COLO668 (cell line): ENCODE measurements around the gene JADE2.
"Not testable (repeated sequence)": the region's sequence is repeated elsewhere in the genome, so short reads cannot be mapped to it uniquely, and the experiment has no call there.

Source experiments
- DNase-seq: peaks from one replicate; lab custom pipeline; 2025; ENCODE audit not compliant: unreplicated experiment; lab: John Stamatoyannopoulos, UW

JADE2 gene

DNA sequence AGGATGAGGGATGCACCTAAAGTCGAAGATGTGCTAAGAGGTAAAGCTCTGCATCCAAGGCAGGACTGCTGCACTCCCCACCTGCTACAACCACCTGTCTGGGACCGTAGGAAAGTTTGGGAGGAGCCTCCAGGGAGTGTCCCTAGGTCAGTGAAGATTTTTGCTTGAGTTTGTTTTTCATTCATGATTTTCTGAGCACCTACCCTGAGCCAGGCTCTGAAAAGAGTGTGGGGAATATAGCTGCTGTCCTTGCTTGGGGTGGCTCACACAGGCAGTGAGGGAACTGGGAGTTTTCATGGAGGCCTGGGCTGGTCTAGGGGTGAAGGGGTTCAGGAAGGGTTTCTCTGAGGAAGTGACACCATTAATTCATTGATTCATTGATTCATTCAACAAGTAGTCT lies 58.3 kb downstream of the JADE2 start:
- DNase-seq, result no peak

DNA sequence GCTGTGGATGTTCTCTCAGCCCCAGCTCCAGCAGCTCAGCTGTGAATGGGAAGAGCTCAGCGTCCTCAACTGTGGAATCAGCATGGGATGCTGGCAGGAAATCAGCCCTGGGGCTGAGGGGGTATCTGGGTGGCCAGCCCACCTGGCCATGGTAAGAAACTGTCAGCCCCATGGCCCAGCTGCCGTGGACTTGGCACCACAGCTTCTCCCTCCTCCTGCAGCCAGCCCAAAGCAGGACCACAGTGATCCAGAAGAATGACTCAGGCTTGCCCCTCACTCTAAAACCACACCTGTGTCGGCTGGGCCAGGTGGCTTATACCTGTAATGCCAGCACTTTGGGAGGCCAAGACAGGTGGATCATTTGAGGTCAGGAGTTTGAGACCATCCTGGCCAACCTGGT lies 59.2 kb downstream of the JADE2 start:
- no peak for DNase-seq

DNA sequence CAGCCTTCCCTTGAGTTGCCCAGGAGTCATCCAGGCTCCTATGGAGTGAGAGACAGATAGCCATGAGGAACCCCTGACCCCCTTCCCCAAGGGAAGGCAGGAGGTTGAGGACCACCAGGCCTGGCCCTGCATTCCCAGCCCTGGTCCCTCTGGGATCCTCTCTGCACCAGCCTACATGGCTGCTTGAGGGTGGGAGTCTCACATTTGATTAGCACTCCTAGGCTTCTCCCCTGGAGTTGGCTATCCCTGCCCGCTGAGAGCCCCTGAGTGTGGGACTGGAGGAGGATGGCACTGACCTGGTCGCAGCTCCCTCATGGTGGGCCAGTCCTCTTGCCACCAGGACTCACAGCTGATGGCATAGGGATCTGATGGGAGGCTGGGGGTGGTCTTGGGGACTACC lies 60.5 kb downstream of the JADE2 start:
- DNase-seq, result no peak

DNA sequence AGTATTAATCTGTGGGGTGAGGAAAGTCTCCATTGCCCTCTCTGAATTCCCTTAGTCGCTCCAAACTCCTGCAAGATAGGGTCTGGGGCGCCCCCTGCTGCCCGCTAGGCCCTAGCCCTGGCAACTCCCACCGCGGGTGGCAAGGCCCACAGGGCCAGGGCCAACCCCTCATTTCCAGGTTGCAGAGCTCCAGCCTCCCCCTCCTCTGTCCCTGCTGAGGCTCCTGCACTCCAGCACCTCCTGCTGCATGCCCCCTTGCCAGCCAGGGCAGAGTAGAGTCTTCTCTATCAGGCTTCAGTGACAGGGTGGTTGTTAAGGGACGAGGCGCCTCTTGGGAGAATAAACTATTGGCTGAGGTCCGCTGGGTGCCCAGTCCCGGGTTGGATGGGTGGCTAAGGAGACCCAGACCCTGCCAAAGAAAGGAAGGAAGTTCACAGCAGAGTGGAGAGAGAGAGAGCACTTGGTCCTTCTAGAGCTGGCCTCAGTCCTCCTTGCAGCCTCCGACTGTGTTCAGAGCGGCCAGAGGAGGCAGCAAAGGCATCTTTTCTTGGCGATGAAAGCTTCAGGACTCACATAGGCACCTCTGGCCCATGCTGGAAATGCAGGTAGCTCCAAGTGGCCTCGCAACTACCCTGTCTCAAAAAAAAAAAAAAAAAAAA lies 61.5 kb downstream of the JADE2 start:
- peak; percentile 66 for DNase-seq

DNA sequence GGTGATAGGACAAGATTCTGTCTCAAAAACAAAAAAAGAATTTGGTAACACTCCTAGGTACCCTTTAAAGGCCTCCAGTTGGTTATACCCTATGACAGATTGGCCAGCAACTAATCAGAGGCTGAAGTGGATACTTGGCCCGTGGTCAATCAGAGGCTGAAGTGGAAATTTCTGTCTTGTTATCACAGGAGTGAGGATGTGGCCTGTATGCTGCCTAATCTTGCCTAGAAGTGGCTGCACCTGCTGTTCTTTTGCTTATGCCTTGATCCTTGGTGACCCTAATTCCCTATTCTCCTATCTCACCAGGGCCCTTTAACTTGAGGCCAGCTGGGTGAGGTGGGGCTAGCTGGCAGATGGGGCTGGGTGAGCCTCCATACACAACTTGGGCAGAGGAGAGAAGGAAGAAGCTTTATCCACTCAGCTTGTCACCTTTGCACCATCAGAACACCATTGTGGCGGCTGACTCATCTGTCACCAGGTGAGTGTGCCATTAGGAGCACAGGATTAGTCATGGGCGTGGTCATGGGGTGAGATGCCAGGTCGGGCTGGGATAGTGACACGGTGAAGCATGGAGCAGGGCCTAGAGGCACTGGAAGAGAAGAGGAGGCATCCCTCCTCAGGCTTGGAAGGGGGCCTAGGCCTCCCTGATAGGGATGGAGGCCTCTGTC lies 65.7 kb downstream of the JADE2 start:
- peak; percentile 38 for DNase-seq

DNA sequence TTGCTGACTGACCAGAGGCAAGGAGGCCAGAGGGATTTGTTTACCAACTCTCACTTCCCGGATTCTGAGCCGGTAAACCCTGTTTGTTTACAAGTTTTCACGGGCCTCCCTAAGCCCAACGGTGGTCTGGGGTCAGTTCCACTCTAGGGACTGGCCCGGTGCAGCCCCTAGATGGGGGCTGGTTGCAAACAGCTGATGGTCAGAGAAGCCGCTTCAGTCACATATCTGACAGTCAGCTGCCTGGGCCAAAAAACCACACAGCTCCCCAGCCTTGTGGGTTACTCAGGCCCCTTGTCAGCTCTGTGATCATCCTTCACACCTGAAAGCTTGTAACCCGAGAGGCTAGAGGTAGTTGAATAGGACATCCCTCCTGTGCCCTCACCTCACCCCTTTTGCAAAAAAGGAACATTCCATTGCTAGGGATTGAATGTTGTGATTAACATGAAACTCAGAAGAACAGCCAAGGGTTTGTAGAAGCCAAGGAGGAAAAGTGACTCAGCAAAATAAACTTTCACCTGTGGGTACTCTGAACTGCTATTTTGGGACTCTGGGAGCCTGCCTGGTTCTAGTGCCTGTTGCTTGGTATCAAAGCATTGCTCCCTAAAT lies 66.8 kb downstream of the JADE2 start:
- peak; percentile 9 for DNase-seq

DNA sequence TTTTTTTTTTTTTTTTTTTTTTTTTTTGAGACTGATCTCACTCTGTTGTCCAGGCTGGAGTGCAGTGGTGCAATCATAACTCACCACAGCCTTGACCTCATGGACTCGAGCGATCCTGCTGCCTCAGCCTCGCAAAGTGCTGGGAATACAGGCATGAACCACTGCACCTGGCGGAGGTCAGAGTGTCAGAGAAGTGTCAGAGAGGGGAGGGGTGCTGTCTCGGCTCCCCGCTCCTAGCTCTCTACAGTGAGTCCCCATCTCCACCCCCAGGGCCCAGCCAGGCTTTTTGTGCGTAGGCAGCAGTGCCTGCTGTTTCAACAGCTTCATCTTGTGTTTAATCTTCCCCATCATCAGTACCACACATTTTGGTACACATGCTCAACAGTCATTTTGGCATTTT lies 68.9 kb downstream of the JADE2 start:
- DNase-seq, result no peak

DNA sequence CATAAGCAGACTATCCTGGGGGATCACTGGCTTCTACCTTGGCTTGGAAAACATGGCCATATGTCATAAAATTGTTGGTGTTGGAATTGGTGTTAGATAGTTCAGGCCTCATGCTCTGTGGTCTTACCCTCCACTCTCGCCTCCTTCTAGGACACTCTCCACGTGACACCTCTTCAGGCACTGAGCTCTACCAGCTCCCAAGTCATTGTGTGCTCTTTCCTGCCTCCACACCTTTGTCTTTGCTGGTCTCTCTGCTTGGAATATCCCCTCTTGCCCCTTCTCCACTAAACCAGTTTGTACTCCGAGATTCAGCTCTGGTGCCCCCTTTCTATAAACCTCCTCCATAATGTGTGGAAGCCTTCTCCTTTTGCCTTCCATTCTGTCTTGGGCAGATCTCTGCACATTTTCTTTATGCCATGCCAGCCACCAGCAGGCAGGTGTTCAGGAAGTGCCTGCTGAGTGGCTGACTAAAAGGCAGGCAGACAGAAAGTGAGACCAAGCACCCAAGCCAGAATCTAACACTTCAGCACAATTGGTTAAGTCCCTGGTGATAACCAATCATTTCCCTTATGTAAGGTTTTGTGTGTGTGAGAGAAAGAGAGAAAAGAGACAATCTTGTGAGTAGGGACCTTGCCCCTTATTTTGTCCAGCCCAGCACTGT lies 69.5 kb downstream of the JADE2 start:
- no peak for DNase-seq

DNA sequence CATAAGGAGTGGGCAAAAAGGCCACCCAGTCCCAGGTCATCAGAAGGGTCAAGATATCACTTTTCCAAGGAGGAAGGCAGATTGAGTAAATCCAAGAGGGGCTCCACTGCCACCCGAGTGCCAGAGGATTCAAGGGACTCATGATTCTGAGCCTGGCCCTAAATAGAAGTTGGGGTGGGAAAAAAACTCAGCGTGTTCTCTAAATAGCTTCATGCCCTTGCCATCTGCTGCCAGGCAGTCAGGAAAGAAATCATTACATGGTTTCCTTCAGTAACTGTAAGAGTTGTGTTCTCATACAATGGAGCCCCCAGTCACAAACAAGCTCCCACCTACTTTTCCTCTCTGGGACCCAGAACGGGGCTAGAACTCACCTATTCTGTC lies 70.0 kb downstream of the JADE2 start:
- no peak for DNase-seq

DNA sequence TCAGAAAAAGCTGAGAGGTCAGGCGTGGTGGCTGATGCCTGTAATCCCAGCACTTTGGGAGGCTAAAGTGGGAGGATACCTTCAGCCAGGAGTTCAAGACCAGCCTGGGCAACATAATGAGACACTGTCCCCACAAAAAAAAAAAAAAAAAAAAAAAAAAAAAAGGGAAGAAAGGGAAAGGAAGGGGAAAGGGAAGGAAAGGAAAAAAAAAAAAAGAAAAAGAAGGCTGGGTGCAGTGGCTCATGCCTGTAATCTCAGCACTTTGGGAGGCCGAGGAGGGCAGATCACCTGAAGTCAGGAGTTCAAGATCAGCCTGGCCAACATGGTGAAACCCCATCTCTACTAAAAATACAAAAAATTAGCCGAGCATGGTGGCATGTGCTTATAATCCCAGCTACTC lies 74.3 kb downstream of the JADE2 start:
- DNase-seq, result not testable (repeated sequence)

DNA sequence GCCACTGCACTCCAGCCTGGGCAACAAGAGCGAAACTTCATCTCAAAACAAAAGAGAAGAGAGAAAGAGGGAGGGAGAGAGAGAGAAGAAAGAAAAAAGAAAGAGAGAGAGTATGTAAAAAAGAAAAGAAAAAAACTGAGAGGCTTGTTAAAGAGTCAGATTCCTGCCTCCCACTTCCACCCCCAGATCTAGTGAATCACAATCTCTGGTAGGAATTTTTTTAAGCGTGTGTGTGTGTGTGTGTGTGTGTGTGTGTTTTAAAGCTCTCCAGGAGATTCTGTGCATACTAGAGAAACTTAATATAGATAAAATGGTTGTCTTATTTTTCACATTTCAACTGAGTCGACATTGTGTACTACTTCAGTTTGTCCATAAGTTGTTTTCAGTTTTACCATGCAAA lies 75.1 kb downstream of the JADE2 start:
- no peak for DNase-seq

DNA sequence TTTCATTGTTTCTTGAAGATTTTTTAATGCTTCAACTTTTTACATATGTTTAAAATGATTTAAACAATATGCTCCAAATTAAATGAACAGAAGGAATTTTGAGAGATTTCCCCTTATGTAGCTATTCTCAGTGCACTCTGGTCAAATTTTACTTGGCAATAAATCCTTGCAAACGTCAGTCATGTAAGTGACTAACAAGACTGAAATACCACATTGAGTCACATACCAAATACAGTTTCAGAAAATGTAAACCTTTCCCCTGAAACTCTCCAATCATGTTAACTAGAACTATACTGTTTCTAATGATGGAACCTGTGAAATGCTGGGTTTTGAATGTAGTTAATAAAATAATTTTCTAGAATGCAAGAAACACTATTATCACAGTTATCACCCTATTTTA lies 77.6 kb downstream of the JADE2 start:
- no peak for DNase-seq

DNA sequence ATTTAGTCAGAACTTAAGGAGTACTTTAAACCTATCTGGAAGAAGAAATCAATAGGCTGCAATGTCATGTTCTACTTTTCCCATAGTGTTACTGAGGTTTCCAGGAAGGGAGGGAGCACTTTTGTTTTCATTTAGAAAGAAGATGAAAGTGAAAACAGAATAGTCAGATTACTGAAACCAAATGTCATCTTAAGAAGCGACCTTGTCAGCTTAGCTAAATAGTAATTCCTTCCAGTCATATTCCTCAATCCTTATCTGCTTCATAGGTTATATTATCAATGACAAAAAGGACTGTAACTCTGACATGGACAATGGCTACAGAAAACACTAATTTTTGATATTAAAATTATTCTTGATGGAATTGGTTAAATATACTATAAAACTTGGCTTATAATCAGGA lies 79.4 kb downstream of the JADE2 start:
- DNase-seq, result no peak

DNA sequence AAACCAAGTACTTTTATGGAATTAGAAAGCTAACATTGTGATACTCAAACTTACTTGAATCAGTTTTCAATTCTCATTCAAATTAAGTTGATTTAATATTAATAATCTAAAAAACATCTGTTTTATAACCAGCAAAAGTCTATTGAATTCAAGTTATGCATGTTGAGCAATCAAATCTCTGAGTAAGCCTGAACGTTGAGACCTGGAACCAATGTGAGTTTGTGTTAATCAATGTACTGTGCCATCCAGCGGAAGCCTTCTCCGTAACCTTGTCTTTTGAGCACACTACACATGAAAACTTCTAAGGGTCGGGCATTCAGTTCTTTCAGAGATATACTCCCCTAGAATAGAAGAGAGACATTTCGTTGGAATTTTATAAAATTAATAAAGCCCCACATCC lies 81.3 kb downstream of the JADE2 start:
- no peak for DNase-seq

DNA sequence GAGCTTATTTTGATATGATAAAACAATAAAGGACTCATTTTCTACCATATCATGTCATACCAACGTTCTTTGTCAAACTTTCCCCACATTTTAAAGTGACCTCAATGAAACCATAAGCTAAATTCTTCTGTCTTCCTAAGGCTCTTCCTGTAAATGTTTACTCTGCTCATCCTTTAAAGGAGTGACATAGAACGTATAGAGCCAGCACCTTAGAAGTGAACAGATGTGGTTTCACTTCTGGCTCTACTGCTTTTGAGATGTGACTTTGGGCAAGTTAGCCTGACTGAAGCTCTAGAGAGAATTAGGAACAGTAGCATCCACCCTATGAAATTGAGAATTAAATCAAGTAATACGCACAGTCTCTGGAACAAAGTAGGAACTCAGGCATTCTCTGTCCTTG lies 83.1 kb downstream of the JADE2 start:
- DNase-seq, result no peak

DNA sequence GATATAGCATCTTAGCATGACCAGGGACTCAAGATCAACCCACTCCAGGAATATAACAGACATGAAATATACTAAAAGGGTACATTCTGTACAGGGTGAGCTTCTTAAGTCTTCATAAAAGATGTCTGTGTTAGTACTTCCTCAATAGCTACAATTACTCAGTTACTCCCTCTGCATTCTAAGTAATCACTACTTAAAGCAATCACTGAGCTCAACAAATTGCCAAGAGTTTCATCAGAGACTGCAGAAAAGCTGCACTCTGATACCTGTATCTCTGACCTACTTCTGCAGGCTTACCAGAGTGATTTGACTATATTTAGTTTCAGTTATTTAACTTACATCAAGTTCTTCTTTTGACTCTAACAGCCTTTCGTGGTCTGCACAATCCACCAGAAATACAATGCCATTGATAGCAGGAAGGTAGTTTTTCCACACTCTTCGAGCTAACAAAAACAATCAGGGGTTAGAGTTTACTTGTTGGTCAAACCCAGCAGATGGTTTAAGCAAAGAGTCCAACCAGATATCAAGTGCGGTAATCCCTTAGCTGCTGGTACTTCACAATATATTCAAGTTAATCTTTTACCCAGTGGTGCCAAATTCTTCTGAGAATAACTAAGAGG lies 83.9 kb downstream of the JADE2 start:
- DNase-seq, result no peak

DNA sequence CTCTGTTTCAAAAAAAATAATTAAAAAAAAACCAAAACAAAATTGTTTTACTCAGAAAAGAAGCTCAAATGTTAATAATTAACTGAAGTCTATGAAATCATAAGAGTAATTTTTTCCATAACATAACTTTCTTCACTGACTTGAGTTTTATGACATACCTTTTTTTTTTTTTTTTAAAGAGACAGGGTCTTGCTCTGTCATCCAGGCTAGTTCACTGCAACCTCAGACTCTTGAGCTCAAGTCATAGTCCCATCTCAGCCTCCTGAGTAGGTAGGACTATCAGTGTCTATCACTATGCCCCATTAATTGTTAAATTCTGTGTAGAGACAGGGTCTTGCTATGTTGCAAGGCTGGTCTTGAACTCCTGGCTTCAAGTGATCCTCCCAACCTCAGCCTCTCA lies 85.3 kb downstream of the JADE2 start:
- DNase-seq, result no peak

DNA sequence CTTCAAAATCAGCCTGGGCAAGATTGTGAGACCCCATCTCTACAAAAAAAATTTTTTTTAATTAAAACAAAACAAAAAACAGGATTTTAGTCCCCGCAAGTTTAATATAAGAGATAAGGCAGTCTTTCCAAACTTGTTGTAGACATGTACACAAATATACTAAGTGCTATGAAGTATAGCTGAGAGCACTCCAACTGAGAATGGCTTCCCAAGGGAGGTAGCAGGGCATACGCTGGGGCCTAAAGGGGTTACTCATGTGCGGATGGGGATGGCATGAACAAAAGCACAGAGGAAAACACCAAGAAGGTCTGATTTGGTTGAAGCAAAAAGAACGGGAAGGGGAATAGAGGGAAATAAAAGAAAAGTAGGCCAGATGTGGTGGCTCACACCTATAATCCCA lies 86.0 kb downstream of the JADE2 start:
- DNase-seq, result no peak

DNA sequence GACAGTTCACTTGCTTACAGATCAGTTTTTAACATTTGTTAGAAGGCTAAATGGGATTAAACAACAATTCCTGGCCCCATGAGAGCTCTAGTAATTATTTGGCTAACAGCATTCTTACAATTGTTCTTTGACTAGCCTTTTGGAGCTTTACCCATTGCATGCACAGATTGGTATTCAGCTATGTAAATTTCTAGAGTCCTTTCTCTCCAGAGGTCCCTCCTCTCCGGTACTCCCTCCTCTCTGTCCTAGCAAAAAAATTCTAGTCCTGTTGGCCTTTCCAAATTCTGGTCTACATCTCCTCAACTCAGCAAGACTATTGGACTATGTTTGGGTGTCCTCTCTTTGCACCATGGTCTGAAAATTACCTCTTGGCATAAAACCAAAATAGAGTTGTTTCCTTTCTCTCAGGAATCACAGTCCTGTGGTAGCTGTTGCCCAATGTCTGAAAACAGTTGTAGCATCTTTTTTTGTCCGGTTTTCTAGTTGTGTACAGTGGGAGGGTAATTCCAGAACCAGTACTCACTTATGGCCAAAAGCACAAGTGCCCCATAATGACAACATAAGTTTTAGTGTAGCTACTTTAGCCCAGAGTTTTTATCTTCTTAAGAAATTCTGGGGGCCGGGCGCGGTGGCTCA lies 89.1 kb downstream of the JADE2 start:
- no peak for DNase-seq

DNA sequence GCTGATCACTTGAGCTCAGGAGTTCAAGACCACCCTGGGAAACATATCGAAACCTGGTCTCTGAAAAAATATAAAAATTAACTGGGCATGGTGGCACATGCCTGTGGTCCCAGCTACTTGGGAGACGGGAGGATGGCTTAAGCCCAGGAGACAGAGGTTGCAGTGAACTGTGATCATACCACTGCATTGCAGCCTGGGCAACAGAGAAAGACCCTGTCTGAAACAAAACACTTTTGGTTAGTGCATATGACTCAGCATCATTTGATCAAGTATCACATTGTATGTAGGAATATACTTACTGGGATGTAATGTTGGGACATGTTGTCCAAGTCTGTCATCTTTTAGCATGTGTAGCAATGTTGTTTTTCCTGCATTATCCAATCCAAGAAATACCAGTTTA lies 95.2 kb downstream of the JADE2 start:
- DNase-seq, result no peak

DNA sequence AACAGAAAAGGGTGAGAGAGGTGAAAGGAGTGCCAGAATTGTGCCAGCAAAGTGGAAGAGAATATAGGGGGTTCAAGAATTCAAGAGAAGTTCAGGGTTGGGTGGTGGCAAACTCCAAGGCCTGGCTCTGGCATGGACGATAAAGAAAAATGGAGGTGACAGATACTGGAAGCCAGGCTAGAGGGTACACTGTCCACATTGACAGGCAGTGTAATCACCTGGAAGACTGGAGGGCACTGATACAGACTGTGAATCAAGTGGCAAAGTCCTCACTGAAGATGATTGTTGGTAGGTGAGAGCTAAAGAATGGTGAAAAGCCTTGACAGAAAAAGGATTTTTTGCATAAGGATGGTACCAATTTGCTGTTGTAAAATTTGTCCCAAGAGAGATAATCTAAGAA lies 100.1 kb downstream of the JADE2 start:
- no peak for DNase-seq
